ENCODE results near the gene FARS2. TPM values are rescaled to one million over a fixed set of nuclear protein-coding genes. Genes with fewer than 3 reads are reported as not detected.

The FARS2 gene
- total and polyA plus RNA-seq, 9 of the 15 experiments (the other 6 are each of a cell fraction or from before 2014, with no cell fraction given): 16.5 to 62.2 (median 27.0) TPM

- 58% methylated on average over 2 of the region's 2 CpGs for WGBS (ENCODE audit: insufficient coverage, low coverage, missing lambda C conversion rate)
- no peaks in the 10 kb centered on the region for H3K36me3 ChIP-seq (ENCODE audit: control insufficient read depth, insufficient read depth, low read length)
- TF ChIP-seq NEUROD1 (IDR thresholded peaks at IDR 0.05; ENCODE audit: borderline replicate concordance, low read depth, low read length, partially characterized antibody): no peak
- no peak for TF ChIP-seq E2F1 (CRISPR knock-in tag; IDR thresholded peaks at IDR 0.05)
- no peak for TF ChIP-seq SMARCA4 (IDR thresholded peaks at IDR 0.05)
- no peak for TF ChIP-seq THAP12 (CRISPR knock-in tag; IDR thresholded peaks at IDR 0.05)
- TF ChIP-seq ZNF609 (CRISPR knock-in tag; IDR thresholded peaks at IDR 0.05; ENCODE audit: borderline replicate concordance): no peak
- no peak for TF ChIP-seq L3MBTL2 (IDR thresholded peaks at IDR 0.05)
- no peak for TF ChIP-seq HOMEZ (CRISPR knock-in tag; IDR thresholded peaks at IDR 0.05)
- no peak for TF ChIP-seq TEAD2 (tag; IDR thresholded peaks at IDR 0.05)
- TF ChIP-seq SUPT5H (IDR thresholded peaks at IDR 0.05): no peak
These were observed 32.4 kb downstream of the FARS2 start for GRCh38 chr6:5293692-5294091.

More at GRCh38 chr6:5293692-5294091, 32.4 kb downstream of the FARS2 start:
- Histone ChIP-seq H3K9me3 (replicated peaks; ENCODE audit: control insufficient read depth, insufficient read depth, low read depth, low read length) (no peaks in the 10 kb centered on the region), H3K9me1 (ENCODE audit: control insufficient read depth, insufficient read depth, low read length) (no peaks in the 10 kb centered on the region), H2AFZ (ENCODE audit: low read depth, low read length) (no peak overlapping the region), H3K4me3 (no peak overlapping the region), H3K79me2 (ENCODE audit: control insufficient read depth, insufficient read depth, low read length) (peaks cover 27% of the 10 kb centered on the region), H4K20me1 (replicated peaks; ENCODE audit: control insufficient read depth, insufficient read depth, low read length) (no peaks in the 10 kb centered on the region), H3K9ac (ENCODE audit: insufficient read depth in 1 of 2, low read depth in 2 of 2, low read length in 2 of 2) (peak overlapping the region in 1 of 2 experiments; percentile 56; a peak in 1 of 4 replicates), H3K27me3 (ENCODE audit: control insufficient read depth in 2 of 2, insufficient read depth in 2 of 2, low read length in 2 of 2) (no peaks in the 10 kb centered on the region), H3K27ac (ENCODE audit: extremely low read depth, low read depth, low read length) (peak overlapping the region; percentile 83; the same call in 1 of the 3 replicates), H3K4me1 (replicated peaks in 1 of 2; ENCODE audit: control insufficient read depth in 2 of 2, insufficient read depth in 2 of 2, low read length in 2 of 2) (peaks cover 5 to 15% of the 10 kb centered on the region in 2 experiments), H3K4me2 (ENCODE audit: insufficient read depth, low read length) (no peak overlapping the region; the same call in 1 of the 2 replicates)
- in situ Hi-C loops (cut with MboI): no loop called here
- DNase-seq (ENCODE audit: extremely low read depth in 1 of 4, low spot score in 3 of 4) (no peak), ATAC-seq (no peak), FAIRE-seq (no peak)
- intact Hi-C loops (cut with micrococcal nuclease): no loop called here
- CTCF ChIA-PET (ENCODE audit: low intra/inter-chr PET ratio): no interaction called here
- BruUV-seq (replicated peaks): no TSS peak
- POLR2A ChIA-PET: interaction anchor here (1.0 to 1.5 kb wide), 2 partner anchors 9 to 24 kb away, joined by 3 to 5 read pairs; no protein-coding TSS in a partner anchor
